GM23338 (cell line): Measurements from ENCODE around the gene UBE2E2.

Source experiments
- CREB1 ChIP-seq: fragments of 250-450 bp; sonication (Bioruptor Pico); IDR thresholded peaks from 2 replicates; pipeline ENCODE4 v1.5.0; 2020; ENCODE audit warnings: low read depth, mild to moderate bottlenecking, moderate library complexity
- EZH2 ChIP-seq: fragments of 200-600 bp; sonication (generic); IDR thresholded peaks from one replicate; pipeline ENCODE4 v1.8.0; 2017; ENCODE audit warnings: antibody characterized with exemption, mild to moderate bottlenecking, low read depth; ENCODE audit not compliant: unreplicated experiment
- EZH2phosphoT487 ChIP-seq: fragments of 200-600 bp; sonication (generic); IDR thresholded peaks from one replicate; pipeline ENCODE4 v1.8.1; 2018; ENCODE audit warnings: antibody characterized with exemption; ENCODE audit not compliant: unreplicated experiment
- JUNB ChIP-seq: IDR thresholded peaks from one replicate; pipeline ENCODE4 v1.6.1; 2016; ENCODE audit warnings: antibody characterized with exemption; ENCODE audit not compliant: unreplicated experiment
- NANOG ChIP-seq: IDR thresholded peaks from 2 replicates; pipeline ENCODE4 v1.6.1; 2016; ENCODE audit warnings: antibody characterized with exemption, borderline replicate concordance
- POLR2AphosphoS5 ChIP-seq: IDR thresholded peaks from 2 replicates; pipeline ENCODE4 v1.6.1; 2016; ENCODE audit warnings: antibody characterized with exemption, low read depth
- ZNF331 ChIP-seq: fragments of 250-450 bp; sonication (Bioruptor Pico); IDR thresholded peaks from 2 replicates; pipeline ENCODE4 v1.5.0; 2020; ENCODE audit warnings: low read depth, mild to moderate bottlenecking, moderate library complexity
- TF ChIP-seq, protein P1 (sequence below), 2 experiments: fragments of 200-600 bp in 1 of 2; sonication (generic) in 1 of 2; conservative IDR thresholded peaks; 2 replicates each; pipeline versions ENCODE4 v1.5.1 to v1.6.1; 2016 to 2017; ENCODE audit warnings: antibody characterized with exemption in 2 of 2, low read depth in 2 of 2, mild to moderate bottlenecking in 2 of 2, moderate library complexity in 1 of 2
- TF ChIP-seq, protein P2 (sequence below): IDR thresholded peaks from one replicate; pipeline ENCODE4 v1.6.1; 2018; ENCODE audit warnings: antibody characterized with exemption; ENCODE audit not compliant: unreplicated experiment
- TF ChIP-seq, protein P3 (sequence below): IDR thresholded peaks from 2 replicates; pipeline ENCODE4 v1.6.1; 2016; ENCODE audit warnings: antibody characterized with exemption

DNA sequence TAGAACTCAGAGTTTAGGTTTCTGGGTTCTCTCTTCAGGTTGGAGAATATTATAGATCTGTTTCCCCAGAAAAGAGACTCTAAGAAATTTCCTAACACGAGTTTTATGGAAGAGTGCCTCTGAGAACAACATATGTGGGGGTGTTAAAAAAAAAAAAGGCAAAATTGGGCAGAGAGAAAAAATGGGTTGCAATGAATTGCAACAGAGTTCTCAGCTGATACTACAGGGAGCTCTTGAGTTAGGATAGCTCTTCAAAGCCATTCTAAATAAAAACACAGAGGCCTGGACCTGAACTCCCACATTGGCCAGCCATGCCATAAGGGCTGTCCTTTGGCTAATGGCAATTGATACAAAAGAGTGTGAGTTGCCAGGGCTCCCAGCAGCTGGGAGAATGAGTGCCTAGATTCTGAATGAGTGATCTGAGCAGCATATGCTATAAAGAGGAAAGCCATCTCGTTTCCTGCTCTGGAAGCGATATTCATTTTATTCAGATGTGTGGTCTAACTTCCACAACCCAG is 20.1 kb upstream of the UBE2E2 start:
- TF ChIP-seq, protein P1, sequence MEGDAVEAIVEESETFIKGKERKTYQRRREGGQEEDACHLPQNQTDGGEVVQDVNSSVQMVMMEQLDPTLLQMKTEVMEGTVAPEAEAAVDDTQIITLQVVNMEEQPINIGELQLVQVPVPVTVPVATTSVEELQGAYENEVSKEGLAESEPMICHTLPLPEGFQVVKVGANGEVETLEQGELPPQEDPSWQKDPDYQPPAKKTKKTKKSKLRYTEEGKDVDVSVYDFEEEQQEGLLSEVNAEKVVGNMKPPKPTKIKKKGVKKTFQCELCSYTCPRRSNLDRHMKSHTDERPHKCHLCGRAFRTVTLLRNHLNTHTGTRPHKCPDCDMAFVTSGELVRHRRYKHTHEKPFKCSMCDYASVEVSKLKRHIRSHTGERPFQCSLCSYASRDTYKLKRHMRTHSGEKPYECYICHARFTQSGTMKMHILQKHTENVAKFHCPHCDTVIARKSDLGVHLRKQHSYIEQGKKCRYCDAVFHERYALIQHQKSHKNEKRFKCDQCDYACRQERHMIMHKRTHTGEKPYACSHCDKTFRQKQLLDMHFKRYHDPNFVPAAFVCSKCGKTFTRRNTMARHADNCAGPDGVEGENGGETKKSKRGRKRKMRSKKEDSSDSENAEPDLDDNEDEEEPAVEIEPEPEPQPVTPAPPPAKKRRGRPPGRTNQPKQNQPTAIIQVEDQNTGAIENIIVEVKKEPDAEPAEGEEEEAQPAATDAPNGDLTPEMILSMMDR (conservative IDR thresholded peaks at IDR 0.05; ENCODE audit: low read depth in 2 of 2), result no peak
- TF ChIP-seq POLR2AphosphoS5, result no peak
- TF ChIP-seq EZH2phosphoT487, result no peak
- TF ChIP-seq EZH2, result no peak
- TF ChIP-seq, protein P2, sequence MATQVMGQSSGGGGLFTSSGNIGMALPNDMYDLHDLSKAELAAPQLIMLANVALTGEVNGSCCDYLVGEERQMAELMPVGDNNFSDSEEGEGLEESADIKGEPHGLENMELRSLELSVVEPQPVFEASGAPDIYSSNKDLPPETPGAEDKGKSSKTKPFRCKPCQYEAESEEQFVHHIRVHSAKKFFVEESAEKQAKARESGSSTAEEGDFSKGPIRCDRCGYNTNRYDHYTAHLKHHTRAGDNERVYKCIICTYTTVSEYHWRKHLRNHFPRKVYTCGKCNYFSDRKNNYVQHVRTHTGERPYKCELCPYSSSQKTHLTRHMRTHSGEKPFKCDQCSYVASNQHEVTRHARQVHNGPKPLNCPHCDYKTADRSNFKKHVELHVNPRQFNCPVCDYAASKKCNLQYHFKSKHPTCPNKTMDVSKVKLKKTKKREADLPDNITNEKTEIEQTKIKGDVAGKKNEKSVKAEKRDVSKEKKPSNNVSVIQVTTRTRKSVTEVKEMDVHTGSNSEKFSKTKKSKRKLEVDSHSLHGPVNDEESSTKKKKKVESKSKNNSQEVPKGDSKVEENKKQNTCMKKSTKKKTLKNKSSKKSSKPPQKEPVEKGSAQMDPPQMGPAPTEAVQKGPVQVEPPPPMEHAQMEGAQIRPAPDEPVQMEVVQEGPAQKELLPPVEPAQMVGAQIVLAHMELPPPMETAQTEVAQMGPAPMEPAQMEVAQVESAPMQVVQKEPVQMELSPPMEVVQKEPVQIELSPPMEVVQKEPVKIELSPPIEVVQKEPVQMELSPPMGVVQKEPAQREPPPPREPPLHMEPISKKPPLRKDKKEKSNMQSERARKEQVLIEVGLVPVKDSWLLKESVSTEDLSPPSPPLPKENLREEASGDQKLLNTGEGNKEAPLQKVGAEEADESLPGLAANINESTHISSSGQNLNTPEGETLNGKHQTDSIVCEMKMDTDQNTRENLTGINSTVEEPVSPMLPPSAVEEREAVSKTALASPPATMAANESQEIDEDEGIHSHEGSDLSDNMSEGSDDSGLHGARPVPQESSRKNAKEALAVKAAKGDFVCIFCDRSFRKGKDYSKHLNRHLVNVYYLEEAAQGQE, result no peak
- TF ChIP-seq JUNB, result no peak
- TF ChIP-seq ZNF331 (CRISPR knock-in tag), result no peak
- no peak for TF ChIP-seq CREB1 (CRISPR knock-in tag)
- TF ChIP-seq, protein P3, sequence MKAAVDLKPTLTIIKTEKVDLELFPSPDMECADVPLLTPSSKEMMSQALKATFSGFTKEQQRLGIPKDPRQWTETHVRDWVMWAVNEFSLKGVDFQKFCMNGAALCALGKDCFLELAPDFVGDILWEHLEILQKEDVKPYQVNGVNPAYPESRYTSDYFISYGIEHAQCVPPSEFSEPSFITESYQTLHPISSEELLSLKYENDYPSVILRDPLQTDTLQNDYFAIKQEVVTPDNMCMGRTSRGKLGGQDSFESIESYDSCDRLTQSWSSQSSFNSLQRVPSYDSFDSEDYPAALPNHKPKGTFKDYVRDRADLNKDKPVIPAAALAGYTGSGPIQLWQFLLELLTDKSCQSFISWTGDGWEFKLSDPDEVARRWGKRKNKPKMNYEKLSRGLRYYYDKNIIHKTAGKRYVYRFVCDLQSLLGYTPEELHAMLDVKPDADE, result no peak
- TF ChIP-seq NANOG, result no peak
